Neural progenitor cell (in vitro differentiated cells): ENCODE measurements around the gene HNRNPL.

Experiments used
- CTCF ChIP-seq: fragments of 200-600 bp; sonication (generic); IDR thresholded peaks from 2 replicates; pipeline ENCODE4 v1.5.1; 2017; ENCODE audit warnings: antibody characterized with exemption, mild to moderate bottlenecking
- EZH2 ChIP-seq: fragments of 200-600 bp; sonication (generic); IDR thresholded peaks from 2 replicates; pipeline ENCODE4 v1.6.1; 2017; ENCODE audit warnings: antibody characterized with exemption, mild to moderate bottlenecking, moderate library complexity

GRCh38 chr19:38869836-38870607 is 20.2 kb upstream of the HNRNPL start:
- TF ChIP-seq EZH2 (no peak), CTCF (peak; percentile 69)
